Activated T-helper 1 cell treated with anti-CD3 and anti-CD28 coated beads, Interleukin-12 subunit alpha, Interleukin-12 subunit beta, Interleukin-2, Interleukin-4 antibody, amounts not matched to agents 30 ng/mL and 10 ng/mL and 1 ng/mL, durations not matched to agents 14 hours and 24 hours and 36 hours (primary cell): ENCODE data around the gene CACNB4. TPM values are rescaled to one million over a fixed set of nuclear protein-coding genes. Genes with fewer than 3 reads are reported as not detected.

Experiments used
- DNase-seq: peaks from one replicate; pipeline ENCODE4 v3.0.0; 2021; ENCODE audit warnings: low spot score
- H3K27ac Mint-ChIP-seq: one replicate; pipeline ENCODE4 v1.8.0; 2021; ENCODE audit warnings: mild to moderate bottlenecking, mixed read lengths
- H3K27me3 Mint-ChIP-seq: one replicate; pipeline ENCODE4 v1.8.0; 2022; ENCODE audit warnings: mild to moderate bottlenecking, moderate library complexity, mixed read lengths; ENCODE audit not compliant: insufficient read depth
- H3K36me3 Mint-ChIP-seq: one replicate; pipeline ENCODE4 v1.8.0; 2021; ENCODE audit warnings: low read depth, mixed read lengths
- H3K4me1 Mint-ChIP-seq: one replicate; pipeline ENCODE4 v1.8.0; 2021; ENCODE audit warnings: low read depth, mixed read lengths
- H3K4me3 Mint-ChIP-seq: one replicate; pipeline ENCODE4 v1.8.0; 2021; ENCODE audit warnings: mild to moderate bottlenecking, moderate library complexity, mixed read lengths
- H3K9me3 Mint-ChIP-seq: one replicate; pipeline ENCODE4 v1.8.0; 2021; ENCODE audit warnings: mixed read lengths
- intact Hi-C: fragments of 100-400 bp; cut with micrococcal nuclease; formaldehyde crosslinking; loops from one replicate; pipeline ENCODE4 v1.15.1; 2024
- total RNA-seq: library from RNA; stranded (reverse); gene quantifications from 2 replicates; pipeline ENCODE4 v1.2.3, GENCODE V29; 2022

Gene CACNB4
- total RNA-seq, 1 donor from 2014 or later, result 0.83 TPM

DNA sequence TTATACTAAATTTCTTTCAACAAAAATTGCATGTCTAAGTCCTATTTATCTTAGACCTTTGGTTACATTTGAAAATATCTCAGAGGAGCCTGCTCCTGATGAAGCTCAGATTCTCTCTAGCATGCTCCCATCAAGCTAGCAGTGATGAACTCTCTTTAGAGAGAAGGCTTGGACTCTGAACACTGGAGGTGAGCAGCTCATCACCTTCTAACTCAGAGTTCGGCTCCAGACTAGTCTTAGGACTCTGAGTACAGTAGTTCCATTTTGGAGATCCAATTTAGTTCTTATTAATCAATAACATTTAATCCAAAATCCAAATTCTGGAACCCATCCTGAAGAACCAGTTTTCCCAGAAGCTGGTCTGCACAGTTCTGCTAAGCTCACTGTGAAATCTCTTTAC lies 107.8 kb downstream of the CACNB4 start:
- no peak overlapping the region for H3K4me3 Mint-ChIP-seq
- DNase-seq, result no peak
- H3K4me1 Mint-ChIP-seq, result no peaks in the 10 kb centered on the region
- no peaks in the 10 kb centered on the region for H3K9me3 Mint-ChIP-seq
- H3K27me3 Mint-ChIP-seq, result peaks cover 2% of the 10 kb centered on the region
- H3K36me3 Mint-ChIP-seq, result no peaks in the 10 kb centered on the region
- no peak overlapping the region for H3K27ac Mint-ChIP-seq
- intact Hi-C loops, result no loop called here

DNA sequence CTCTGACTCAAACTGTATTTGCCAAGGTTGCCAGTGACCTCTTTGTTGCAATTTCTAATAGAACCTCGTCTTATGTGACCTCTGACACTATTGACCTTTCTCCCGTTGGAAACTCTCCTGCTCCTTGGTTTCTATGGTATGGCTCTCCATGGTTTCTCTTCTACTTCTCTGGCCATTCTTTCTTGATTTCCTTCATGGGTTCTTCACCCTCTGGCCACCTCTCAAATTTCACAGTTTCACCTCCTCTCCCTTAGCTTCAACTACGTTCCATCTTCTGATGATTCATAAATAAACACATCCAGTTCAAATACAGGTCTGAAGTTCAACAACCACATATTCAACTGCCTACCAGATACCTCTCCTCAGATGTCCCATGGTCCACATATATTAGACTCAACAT lies 109.5 kb downstream of the CACNB4 start:
- no peaks in the 10 kb centered on the region for H3K27me3 Mint-ChIP-seq
- H3K36me3 Mint-ChIP-seq, result no peaks in the 10 kb centered on the region
- no peak overlapping the region for H3K4me3 Mint-ChIP-seq
- no peak overlapping the region for H3K27ac Mint-ChIP-seq
- no peak for DNase-seq
- no peaks in the 10 kb centered on the region for H3K4me1 Mint-ChIP-seq
- H3K9me3 Mint-ChIP-seq, result no peaks in the 10 kb centered on the region
- intact Hi-C loops, result no loop called here

DNA sequence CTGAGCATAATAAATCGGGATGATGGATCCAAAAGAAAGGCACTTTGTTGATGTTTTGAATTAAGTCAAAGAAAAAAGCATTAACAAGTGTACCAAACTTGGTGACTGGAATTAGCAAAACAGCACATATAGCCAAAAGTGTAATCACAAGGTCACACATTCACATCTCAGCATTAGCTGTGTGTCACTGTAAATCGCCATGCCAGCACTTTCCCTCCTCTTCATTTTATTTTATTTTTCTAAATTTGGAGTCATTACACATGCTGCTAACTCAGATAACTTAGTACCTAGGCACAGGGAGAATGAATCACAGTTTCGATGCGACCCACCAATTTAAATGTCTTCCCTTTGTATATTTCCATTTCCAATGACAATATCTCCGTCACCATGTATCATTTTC lies 111.4 kb downstream of the CACNB4 start:
- Mint-ChIP-seq H3K27me3 (no peaks in the 10 kb centered on the region), H3K27ac (no peak overlapping the region), H3K4me1 (no peaks in the 10 kb centered on the region), H3K36me3 (no peaks in the 10 kb centered on the region), H3K9me3 (no peaks in the 10 kb centered on the region), H3K4me3 (no peak overlapping the region)
- intact Hi-C loops, result no loop called here
- DNase-seq, result no peak

DNA sequence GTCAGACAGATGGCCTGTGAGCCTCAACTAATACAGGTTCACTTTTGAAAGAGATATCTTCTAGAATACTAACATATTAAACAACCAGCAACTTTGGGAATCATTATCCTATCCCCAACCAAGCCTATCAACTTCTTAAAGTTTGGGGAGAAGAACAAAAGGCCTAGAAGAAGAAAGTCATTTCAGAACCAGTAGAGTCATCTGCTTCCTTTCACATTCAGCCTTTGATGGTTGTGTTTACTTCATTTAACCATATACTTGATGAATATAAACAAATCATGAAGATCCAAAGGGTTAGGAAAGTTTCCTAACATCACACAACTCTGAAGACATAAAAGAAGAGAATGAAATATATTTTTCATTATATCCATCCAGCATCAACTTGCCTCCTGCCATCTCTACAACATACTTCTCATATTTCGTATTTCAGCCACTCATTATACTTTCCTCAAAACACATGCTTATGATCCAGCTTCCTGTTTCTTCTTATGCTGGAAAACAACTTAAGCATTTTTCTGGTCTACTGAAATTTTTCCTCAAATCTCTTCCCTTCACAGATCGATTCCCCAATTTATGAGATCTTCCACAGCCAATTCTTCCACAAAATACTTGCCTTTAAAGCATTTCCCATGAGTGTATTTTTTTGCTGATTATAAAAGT lies 114.3 kb downstream of the CACNB4 start:
- H3K27ac Mint-ChIP-seq, result no peak overlapping the region
- H3K36me3 Mint-ChIP-seq, result no peaks in the 10 kb centered on the region
- peaks cover 3% of the 10 kb centered on the region for H3K27me3 Mint-ChIP-seq
- H3K4me3 Mint-ChIP-seq, result no peak overlapping the region
- no peaks in the 10 kb centered on the region for H3K9me3 Mint-ChIP-seq
- intact Hi-C loops, result no loop called here
- H3K4me1 Mint-ChIP-seq, result no peaks in the 10 kb centered on the region
- no peak for DNase-seq

DNA sequence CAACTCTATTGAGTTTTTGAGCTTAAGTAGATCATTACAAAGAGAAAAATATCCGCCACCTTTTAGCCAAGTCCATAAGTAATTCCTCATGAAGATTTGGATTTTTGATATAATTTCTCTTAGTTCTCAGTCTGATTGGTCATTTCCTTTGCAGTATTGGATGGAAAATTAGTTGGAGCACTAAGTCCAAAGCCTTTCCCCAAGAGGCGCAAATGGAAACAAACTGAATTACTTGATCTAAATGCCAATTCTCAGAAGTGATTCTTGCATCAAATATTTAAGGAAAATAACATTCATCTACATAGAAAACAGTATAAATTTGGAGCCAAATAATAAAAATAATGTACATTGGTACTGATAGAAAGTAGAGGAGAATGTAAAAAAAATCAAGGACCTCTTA lies 115.6 kb downstream of the CACNB4 start:
- Mint-ChIP-seq H3K4me1 (no peaks in the 10 kb centered on the region), H3K27me3 (peaks cover 5% of the 10 kb centered on the region), H3K27ac (no peak overlapping the region), H3K36me3 (no peaks in the 10 kb centered on the region), H3K9me3 (no peaks in the 10 kb centered on the region), H3K4me3 (no peak overlapping the region)
- intact Hi-C loops, result no loop called here
- DNase-seq, result no peak

DNA sequence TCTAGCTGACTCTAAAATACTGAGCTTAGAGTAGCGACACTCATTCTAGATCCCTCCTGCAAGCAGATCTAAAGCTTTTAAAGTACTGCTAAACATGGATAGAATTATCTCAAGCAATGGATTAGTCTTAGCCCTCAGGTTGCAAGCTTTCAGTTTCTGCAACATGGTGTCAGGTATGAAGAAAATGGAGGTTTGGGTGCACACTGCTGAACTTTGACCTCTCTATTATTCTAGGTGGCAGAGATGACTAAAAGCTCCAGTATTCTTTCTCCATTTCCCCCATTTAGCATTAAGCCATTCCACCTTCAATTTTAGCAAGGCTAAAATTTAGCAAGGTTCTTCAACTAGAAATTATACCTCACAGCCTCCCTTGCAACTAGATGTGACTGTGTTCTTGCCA lies 117.0 kb downstream of the CACNB4 start:
- peaks cover 5% of the 10 kb centered on the region for H3K4me1 Mint-ChIP-seq
- H3K27me3 Mint-ChIP-seq, result peaks cover 7% of the 10 kb centered on the region
- no peak for DNase-seq
- H3K4me3 Mint-ChIP-seq, result no peak overlapping the region
- no peaks in the 10 kb centered on the region for H3K36me3 Mint-ChIP-seq
- H3K9me3 Mint-ChIP-seq, result no peaks in the 10 kb centered on the region
- no peak overlapping the region for H3K27ac Mint-ChIP-seq
- intact Hi-C loops, result no loop called here

DNA sequence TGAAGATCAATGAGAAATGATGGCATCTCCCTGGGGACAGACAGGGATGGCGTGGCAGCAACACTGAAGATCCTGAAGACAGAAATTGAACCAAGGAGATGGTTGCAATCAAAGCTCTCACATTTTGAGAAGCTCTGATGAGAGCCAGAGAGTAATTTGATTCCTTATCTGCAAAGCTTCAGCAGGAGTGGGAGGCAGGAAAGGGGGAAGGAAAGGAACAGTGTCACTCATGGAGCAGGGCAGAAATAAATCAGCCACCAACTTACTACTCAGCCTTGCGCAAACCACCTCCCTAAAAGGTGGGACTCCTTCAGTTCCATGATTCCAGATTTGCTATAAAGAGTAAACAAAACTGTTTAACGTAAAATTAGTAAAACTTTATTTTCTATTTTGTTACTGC lies 119.2 kb downstream of the CACNB4 start:
- no peaks in the 10 kb centered on the region for H3K9me3 Mint-ChIP-seq
- intact Hi-C loops, result no loop called here
- peaks cover 18% of the 10 kb centered on the region for H3K4me1 Mint-ChIP-seq
- H3K36me3 Mint-ChIP-seq, result no peaks in the 10 kb centered on the region
- no peak overlapping the region for H3K27ac Mint-ChIP-seq
- H3K4me3 Mint-ChIP-seq, result no peak overlapping the region
- peaks cover 9% of the 10 kb centered on the region for H3K27me3 Mint-ChIP-seq
- no peak for DNase-seq

DNA sequence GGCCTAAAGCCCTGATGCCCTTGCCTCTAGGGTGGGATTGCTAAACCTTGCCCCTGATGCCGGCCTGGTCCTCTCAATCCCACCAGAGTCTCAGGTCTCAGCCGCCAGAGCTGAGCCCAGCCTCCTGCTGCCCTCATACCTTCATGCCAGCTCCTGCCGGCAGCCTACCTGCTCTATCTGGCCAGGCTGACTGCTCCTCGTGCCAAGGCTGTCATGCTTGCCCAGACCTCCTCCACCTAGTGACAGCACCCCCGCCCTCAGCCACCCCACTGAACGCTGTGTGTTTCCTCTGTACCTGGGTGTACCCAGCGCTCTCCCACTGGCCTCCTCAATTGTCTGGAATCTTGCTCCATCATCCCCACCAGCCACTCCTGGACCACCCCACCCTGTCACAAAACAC lies 120.1 kb downstream of the CACNB4 start:
- Mint-ChIP-seq H3K27me3 (peaks cover 9% of the 10 kb centered on the region), H3K4me3 (no peak overlapping the region), H3K27ac (no peak overlapping the region), H3K4me1 (peaks cover 22% of the 10 kb centered on the region), H3K9me3 (no peaks in the 10 kb centered on the region), H3K36me3 (no peaks in the 10 kb centered on the region)
- intact Hi-C loops, result no loop called here
- no peak for DNase-seq

DNA sequence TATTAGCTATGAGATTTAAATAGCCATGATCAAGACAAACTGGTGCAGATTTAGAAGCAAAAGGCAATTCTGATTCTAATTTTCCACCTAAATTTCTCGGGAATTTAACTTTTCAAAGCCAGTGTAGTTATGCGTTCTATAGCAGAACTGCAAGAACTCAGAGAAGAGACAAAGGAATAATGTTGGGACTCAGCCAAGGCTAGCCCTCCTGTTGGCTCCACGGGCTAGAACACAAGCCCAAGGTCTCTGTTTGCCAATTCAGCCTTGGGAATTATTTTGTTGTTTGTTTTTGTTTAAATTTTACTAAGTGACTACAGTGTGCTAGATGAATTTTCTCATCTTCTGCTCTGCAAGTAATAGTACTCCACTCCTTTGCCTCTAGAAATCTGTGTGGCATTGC lies 121.2 kb downstream of the CACNB4 start:
- Mint-ChIP-seq H3K4me1 (peaks cover 23% of the 10 kb centered on the region), H3K27me3 (peaks cover 9% of the 10 kb centered on the region), H3K4me3 (no peak overlapping the region), H3K27ac (no peak overlapping the region), H3K36me3 (no peaks in the 10 kb centered on the region), H3K9me3 (no peaks in the 10 kb centered on the region)
- DNase-seq, result no peak
- intact Hi-C loops, result no loop called here

DNA sequence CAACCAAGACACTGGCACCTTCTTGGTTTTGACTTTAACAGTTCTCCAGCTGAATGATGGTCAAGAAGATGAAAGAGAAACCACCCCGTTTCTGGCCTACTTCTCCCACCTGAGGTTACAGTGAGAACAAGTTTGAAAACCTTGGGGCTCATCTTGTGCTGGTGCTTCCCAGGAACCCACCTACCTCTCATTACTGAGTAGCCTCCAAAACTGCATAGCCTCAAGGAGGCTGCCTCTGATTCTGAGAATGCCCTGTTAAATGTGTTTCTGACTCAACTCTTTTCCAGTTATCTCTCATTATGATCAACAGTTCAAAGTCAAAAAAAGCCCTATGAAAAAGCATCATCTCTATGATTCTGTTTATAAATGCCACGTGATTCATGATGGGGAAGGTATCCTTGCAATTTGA lies 121.9 kb downstream of the CACNB4 start:
- DNase-seq, result no peak
- H3K27me3 Mint-ChIP-seq, result peaks cover 9% of the 10 kb centered on the region

DNA sequence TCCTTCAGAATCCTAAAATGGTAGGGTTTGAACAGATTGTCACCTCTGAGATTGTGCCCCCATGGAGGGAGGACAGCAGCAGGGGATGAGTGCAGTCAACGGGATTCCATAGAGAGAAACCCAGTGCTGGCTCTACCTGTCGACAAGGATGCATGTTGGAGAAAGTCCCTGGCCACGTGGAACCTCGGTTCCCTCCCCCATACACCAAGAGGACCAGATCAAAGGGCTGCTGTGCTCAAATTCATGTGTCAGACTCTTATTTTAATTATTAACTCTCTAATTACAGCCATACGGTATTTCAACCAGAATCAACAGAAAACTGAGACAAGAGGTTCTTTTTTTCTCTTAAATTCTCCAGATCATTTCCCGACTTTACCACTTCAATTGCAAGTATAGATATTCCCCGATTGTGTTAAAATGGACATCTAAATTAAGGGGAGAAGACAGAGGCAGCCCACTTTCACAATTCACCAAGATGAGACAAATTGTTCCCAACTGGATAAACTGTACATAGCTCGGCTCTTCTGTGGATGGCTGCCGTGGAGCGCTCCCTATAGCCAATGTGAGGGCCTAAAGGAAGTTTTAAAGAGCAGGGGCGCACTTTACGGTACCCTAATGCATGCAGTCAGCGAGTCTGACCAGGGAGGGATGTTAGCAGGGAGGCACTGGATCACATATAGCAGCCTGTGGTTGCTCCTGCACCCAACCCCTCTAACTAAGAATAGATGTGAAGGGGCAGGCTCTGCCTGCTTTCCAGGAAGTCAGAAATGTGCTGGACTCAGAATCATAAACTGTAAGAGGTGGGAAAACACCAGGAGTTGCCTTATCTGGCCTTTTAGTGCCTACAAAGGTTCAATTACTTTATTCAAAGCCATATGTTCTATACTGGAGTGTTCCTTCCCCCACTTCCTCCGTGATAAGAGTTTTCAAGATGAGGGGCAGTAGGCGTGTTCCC lies 123.1 kb downstream of the CACNB4 start:
- DNase-seq, result no peak
- Mint-ChIP-seq H3K4me3 (no peak overlapping the region), H3K9me3 (no peaks in the 10 kb centered on the region), H3K27ac (no peak overlapping the region), H3K27me3 (peaks cover 11% of the 10 kb centered on the region), H3K4me1 (peaks cover 23% of the 10 kb centered on the region), H3K36me3 (no peaks in the 10 kb centered on the region)
- intact Hi-C loops, result no loop called here

More for the DNA sequence above, 121.9 kb downstream of the CACNB4 start:
- Mint-ChIP-seq H3K4me3 (no peak overlapping the region), H3K27ac (no peak overlapping the region), H3K36me3 (no peaks in the 10 kb centered on the region), H3K4me1 (peaks cover 23% of the 10 kb centered on the region), H3K9me3 (no peaks in the 10 kb centered on the region)
- intact Hi-C loops, result no loop called here

DNA sequence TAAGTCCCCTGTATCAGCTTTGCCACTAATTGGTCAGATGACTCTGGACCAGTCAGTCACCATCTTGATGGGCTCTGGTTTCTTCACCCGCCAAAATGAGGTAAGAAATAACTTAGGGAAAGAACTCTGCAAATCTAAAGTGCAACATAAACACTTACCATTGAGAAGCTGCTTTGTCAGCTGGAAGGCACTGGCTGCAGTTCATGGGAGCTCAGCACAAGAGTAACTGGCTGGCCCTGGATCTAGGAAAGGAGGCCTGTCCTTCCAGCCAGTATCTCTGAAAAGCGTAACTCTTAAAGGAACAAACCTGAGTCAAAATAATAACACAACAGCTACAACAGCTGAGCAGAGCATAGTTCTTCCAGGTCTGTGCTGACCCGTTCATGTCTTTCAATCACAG lies 123.9 kb downstream of the CACNB4 start:
- Mint-ChIP-seq H3K4me1 (peaks cover 23% of the 10 kb centered on the region), H3K27ac (no peak overlapping the region), H3K9me3 (no peaks in the 10 kb centered on the region), H3K4me3 (no peak overlapping the region), H3K36me3 (no peaks in the 10 kb centered on the region), H3K27me3 (peaks cover 8% of the 10 kb centered on the region)
- DNase-seq, result no peak
- intact Hi-C loops, result no loop called here

DNA sequence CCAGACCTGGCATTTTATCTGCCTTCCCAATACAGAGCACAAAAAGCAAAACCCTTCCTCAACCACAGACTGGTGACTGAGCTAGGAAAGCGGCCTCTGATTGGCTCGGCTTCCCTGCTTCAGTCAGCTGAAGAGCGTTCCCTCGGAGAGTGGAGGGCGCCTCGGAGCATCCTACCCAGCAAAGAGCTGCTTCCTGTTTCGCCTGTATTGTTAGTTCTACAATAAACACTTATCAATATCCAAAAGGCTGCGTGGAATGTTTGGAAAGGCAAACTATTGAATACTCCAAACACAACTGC lies 125.0 kb downstream of the CACNB4 start:
- Mint-ChIP-seq H3K27me3 (peaks cover 6% of the 10 kb centered on the region), H3K36me3 (no peaks in the 10 kb centered on the region), H3K9me3 (no peaks in the 10 kb centered on the region), H3K4me1 (peaks cover 23% of the 10 kb centered on the region), H3K4me3 (no peak overlapping the region), H3K27ac (no peak overlapping the region)
- intact Hi-C loops, result no loop called here
- DNase-seq, result no peak
